Astrocyte (in vitro differentiated cells and primary cell): Measurements from ENCODE around the gene ERICH6. TPM values are rescaled to one million over a fixed set of nuclear protein-coding genes. Genes with fewer than 3 reads are reported as not detected.
A peak's percentile ranks its signal among the peaks of the same experiment; 100 is the strongest.
"Not testable (repeated sequence)": the region's sequence is repeated elsewhere in the genome, so short reads cannot be mapped to it uniquely, and the experiment has no call there.

Experiments
- DNase-seq: peaks from one replicate; pipeline ENCODE4 v3.0.0-alpha.2; 2010; ENCODE audit warnings: low read depth
- FAIRE-seq: peaks from 2 replicates; lab custom pipeline; 2011; peaks lifted over from hg19 to GRCh38; lab: Jason Lieb, UNC
- H2AFZ ChIP-seq: 2 replicates; pipeline ENCODE4 v1.6.0; 2012; ENCODE audit warnings: low read depth, low read length, inconsistent platforms
- H3K27ac ChIP-seq: 2 replicates; pipeline ENCODE4 v1.5.1; 2011; ENCODE audit warnings: low read depth, low read length, inconsistent platforms
- H3K27me3 ChIP-seq: 2 replicates; pipeline ENCODE4 v1.6.0; 2011; ENCODE audit warnings: low read length, inconsistent platforms; ENCODE audit not compliant: insufficient read depth
- H3K36me3 ChIP-seq: 2 replicates; pipeline ENCODE4 v1.5.1; 2011; ENCODE audit warnings: low read length, inconsistent platforms; ENCODE audit not compliant: insufficient read depth
- H3K4me1 ChIP-seq: 2 replicates; pipeline ENCODE4 v1.5.1; 2011; ENCODE audit warnings: low read length, inconsistent platforms; ENCODE audit not compliant: insufficient read depth
- H3K4me2 ChIP-seq: 2 replicates; pipeline ENCODE4 v1.6.0; 2012; ENCODE audit warnings: low read length, inconsistent platforms
- H3K4me3 ChIP-seq: 2 replicates; pipeline ENCODE4 v1.5.1; 2011; ENCODE audit warnings: low read depth, mild to moderate bottlenecking, low read length, inconsistent platforms; ENCODE audit not compliant: insufficient read depth
- H3K79me2 ChIP-seq: 2 replicates; pipeline ENCODE4 v1.6.0; 2012; ENCODE audit warnings: mild to moderate bottlenecking, low read length, inconsistent platforms; ENCODE audit not compliant: insufficient read depth
- H3K9ac ChIP-seq: 2 replicates; pipeline ENCODE4 v1.6.0; 2012; ENCODE audit warnings: mild to moderate bottlenecking, low read length, inconsistent platforms
- H3K9me3 ChIP-seq: 2 replicates; pipeline ENCODE4 v1.5.1; 2012; ENCODE audit warnings: low read depth, mild to moderate bottlenecking, low read length, inconsistent platforms; ENCODE audit not compliant: insufficient read depth
- H4K20me1 ChIP-seq: 2 replicates; pipeline ENCODE4 v1.6.0; 2012; ENCODE audit warnings: low read length, inconsistent platforms; ENCODE audit not compliant: insufficient read depth
- H3K27ac Mint-ChIP-seq: one replicate; pipeline ENCODE4 v1.8.0; 2021; ENCODE audit warnings: mild to moderate bottlenecking, mixed read lengths; ENCODE audit not compliant: unreplicated experiment
- H3K27me3 Mint-ChIP-seq: one replicate; pipeline ENCODE4 v1.8.0; 2021; ENCODE audit warnings: low read depth, mixed read lengths; ENCODE audit not compliant: unreplicated experiment
- H3K36me3 Mint-ChIP-seq: one replicate; pipeline ENCODE4 v1.8.0; 2021; ENCODE audit warnings: low read depth, mixed read lengths; ENCODE audit not compliant: unreplicated experiment
- H3K4me1 Mint-ChIP-seq: one replicate; pipeline ENCODE4 v1.8.0; 2021; ENCODE audit warnings: low read depth, mixed read lengths; ENCODE audit not compliant: unreplicated experiment
- H3K4me3 Mint-ChIP-seq: one replicate; pipeline ENCODE4 v1.8.0; 2021; ENCODE audit warnings: mild to moderate bottlenecking, moderate library complexity, mixed read lengths; ENCODE audit not compliant: unreplicated experiment
- H3K9me3 Mint-ChIP-seq: one replicate; pipeline ENCODE4 v1.8.0; 2021; ENCODE audit warnings: mild to moderate bottlenecking, mixed read lengths; ENCODE audit not compliant: unreplicated experiment
- CTCF ChIP-seq: IDR thresholded peaks from 2 replicates; pipeline ENCODE4 v1.5.1; 2011; ENCODE audit warnings: low read depth, mild to moderate bottlenecking, inconsistent platforms, low read length, moderate library complexity; ENCODE audit not compliant: insufficient read depth
- EZH2 ChIP-seq: IDR thresholded peaks from 2 replicates; pipeline ENCODE4 v1.6.1; 2012; ENCODE audit warnings: mild to moderate bottlenecking, low read length, inconsistent platforms; ENCODE audit not compliant: insufficient read depth
- total RNA-seq: library from RNA; stranded (reverse); gene quantifications from 2 replicates; pipeline ENCODE4 v1.2.1, GENCODE V29; 2021

ERICH6 gene
- total RNA-seq, 1 donor from 2014 or later: 0.09 TPM

GRCh38 chr3:150626148-150626930, 77.4 kb downstream of the ERICH6 start:
- DNase-seq (no peak), FAIRE-seq (no peak)
- peaks cover 30% of the 10 kb centered on the region for H4K20me1 ChIP-seq
- peaks cover 15% of the 10 kb centered on the region for H3K4me1 ChIP-seq
- H3K4me2 ChIP-seq: no peak overlapping the region
- no peaks in the 10 kb centered on the region for H3K27me3 ChIP-seq
- H3K4me3 ChIP-seq: no peak overlapping the region
- no peaks in the 10 kb centered on the region for H3K9me3 Mint-ChIP-seq
- H3K36me3 Mint-ChIP-seq: peaks cover 10% of the 10 kb centered on the region
- H3K4me3 Mint-ChIP-seq: no peak overlapping the region
- no peak overlapping the region for H3K27ac ChIP-seq
- no peaks in the 10 kb centered on the region for H3K27me3 Mint-ChIP-seq
- no peak overlapping the region for H3K27ac Mint-ChIP-seq
- peaks cover 6% of the 10 kb centered on the region for H3K4me1 Mint-ChIP-seq
- peaks cover 26% of the 10 kb centered on the region for H3K36me3 ChIP-seq
- peaks cover 33% of the 10 kb centered on the region for H3K79me2 ChIP-seq
- no peak overlapping the region for H3K9ac ChIP-seq
- no peak overlapping the region for H2AFZ ChIP-seq
- TF ChIP-seq EZH2 (no peak), CTCF (no peak)
- H3K9me3 ChIP-seq: no peaks in the 10 kb centered on the region

- peaks cover 9% of the 10 kb centered on the region for H3K4me1 Mint-ChIP-seq
- Histone ChIP-seq H3K27me3 (no peaks in the 10 kb centered on the region), H3K79me2 (peaks cover 55% of the 10 kb centered on the region), H3K9ac (no peak overlapping the region), H3K36me3 (peaks cover 26% of the 10 kb centered on the region), H3K4me2 (peak overlapping the region; percentile 21), H3K4me3 (no peak overlapping the region), H4K20me1 (peaks cover 47% of the 10 kb centered on the region), H2AFZ (no peak overlapping the region), H3K27ac (peak overlapping the region; percentile 40), H3K9me3 (no peaks in the 10 kb centered on the region), H3K4me1 (peaks cover 15% of the 10 kb centered on the region)
- peak overlapping the region; percentile 86 for H3K27ac Mint-ChIP-seq
- no peaks in the 10 kb centered on the region for H3K9me3 Mint-ChIP-seq
- no peaks in the 10 kb centered on the region for H3K27me3 Mint-ChIP-seq
- FAIRE-seq (no peak), DNase-seq (no peak)
- H3K36me3 Mint-ChIP-seq: peaks cover 9% of the 10 kb centered on the region
- no peak overlapping the region for H3K4me3 Mint-ChIP-seq
- TF ChIP-seq CTCF (no peak), EZH2 (no peak)
Measured at GRCh38 chr3:150623945-150624344, 79.8 kb downstream of the ERICH6 start.

- Histone ChIP-seq H3K4me1 (peaks cover 15% of the 10 kb centered on the region), H3K36me3 (peaks cover 26% of the 10 kb centered on the region), H4K20me1 (peaks cover 56% of the 10 kb centered on the region), H3K4me2 (peak overlapping the region; percentile 12), H3K79me2 (peaks cover 64% of the 10 kb centered on the region)
- FAIRE-seq, H3K27me3 ChIP-seq, DNase-seq, H3K4me3 Mint-ChIP-seq, H3K27me3 Mint-ChIP-seq, H3K27ac ChIP-seq, H3K4me3 ChIP-seq, H2AFZ ChIP-seq, H3K9me3 Mint-ChIP-seq, H3K36me3 Mint-ChIP-seq, H3K9ac ChIP-seq, H3K4me1 Mint-ChIP-seq, H3K27ac Mint-ChIP-seq, H3K9me3 ChIP-seq: not testable (repeated sequence)
Measured at GRCh38 chr3:150622955-150623354, 80.8 kb downstream of the ERICH6 start.
